ENCODE results near the gene IZUMO2. TPM values are rescaled to one million over a fixed set of nuclear protein-coding genes. Genes with fewer than 3 reads are reported as not detected.

The IZUMO2 gene
- total RNA-seq, 2 donors from 2014 or later, result 1.1 TPM; not detected in 1

DNA sequence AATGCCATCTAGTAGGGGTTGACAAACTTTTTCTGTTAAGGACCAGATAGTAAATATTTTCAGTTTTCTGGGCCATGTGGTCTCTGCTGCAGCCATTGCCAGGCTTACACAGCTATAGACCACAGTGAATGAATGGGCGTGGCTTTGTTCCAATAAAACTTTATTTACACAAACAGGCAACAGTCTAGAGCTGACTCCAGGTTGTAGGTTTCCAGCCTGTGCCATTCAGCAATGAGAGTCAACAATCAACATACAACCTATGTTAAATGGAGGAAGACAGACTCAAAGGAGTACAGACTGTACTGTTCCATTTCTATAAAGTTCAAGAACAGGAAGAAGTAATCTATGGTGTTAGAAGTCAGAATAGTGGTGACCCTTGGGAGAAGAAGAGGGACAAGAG is 15.2 kb upstream of the IZUMO2 start:
- TF ChIP-seq POLR2AphosphoS5 (IDR thresholded peaks at IDR 0.05) (peak; percentile 78), POLR2A (IDR thresholded peaks at IDR 0.05) (no peak)
- no peaks in the 10 kb centered on the region for H3K36me3 ChIP-seq
- H3K4me1 ChIP-seq (replicated peaks), result no peaks in the 10 kb centered on the region
- H3K9me3 ChIP-seq, result no peaks in the 10 kb centered on the region
- peak overlapping the region in 1 of 2 donors; percentile 53 for H3K27ac ChIP-seq
- H3K4me3 ChIP-seq, result no peak overlapping the region
- WGBS, result 38% methylated on average over 1 of the region's 1 CpG
- no peaks in the 10 kb centered on the region for H3K27me3 ChIP-seq (replicated peaks; ENCODE audit: insufficient read depth)
- peak; percentile 30 for DNase-seq (ENCODE audit: low spot score)
- intact Hi-C loops (cut with DNase I), result no loop called here

DNA sequence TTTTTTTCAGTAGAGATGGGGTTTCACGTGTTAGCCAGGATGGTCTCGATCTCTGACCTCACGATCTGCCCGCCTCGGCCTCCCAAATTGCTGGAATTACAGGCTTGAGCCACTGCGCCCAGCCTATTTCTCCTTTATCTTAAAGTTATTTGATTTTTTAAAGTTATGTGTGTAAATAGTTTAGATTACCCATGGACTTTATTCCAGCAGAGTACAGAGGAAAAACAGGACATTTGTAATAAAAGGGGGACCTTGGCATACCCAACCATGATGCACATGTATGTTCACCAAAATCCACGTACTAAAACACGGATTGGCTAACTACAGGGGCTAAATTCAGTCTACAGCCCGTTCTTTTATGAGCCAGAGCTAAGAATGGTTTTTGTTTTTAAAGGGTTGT is 13.7 kb upstream of the IZUMO2 start:
- TF ChIP-seq POLR2AphosphoS5 (IDR thresholded peaks at IDR 0.05) (no peak), POLR2A (IDR thresholded peaks at IDR 0.05) (no peak)
- TF ChIP-seq, protein P1, sequence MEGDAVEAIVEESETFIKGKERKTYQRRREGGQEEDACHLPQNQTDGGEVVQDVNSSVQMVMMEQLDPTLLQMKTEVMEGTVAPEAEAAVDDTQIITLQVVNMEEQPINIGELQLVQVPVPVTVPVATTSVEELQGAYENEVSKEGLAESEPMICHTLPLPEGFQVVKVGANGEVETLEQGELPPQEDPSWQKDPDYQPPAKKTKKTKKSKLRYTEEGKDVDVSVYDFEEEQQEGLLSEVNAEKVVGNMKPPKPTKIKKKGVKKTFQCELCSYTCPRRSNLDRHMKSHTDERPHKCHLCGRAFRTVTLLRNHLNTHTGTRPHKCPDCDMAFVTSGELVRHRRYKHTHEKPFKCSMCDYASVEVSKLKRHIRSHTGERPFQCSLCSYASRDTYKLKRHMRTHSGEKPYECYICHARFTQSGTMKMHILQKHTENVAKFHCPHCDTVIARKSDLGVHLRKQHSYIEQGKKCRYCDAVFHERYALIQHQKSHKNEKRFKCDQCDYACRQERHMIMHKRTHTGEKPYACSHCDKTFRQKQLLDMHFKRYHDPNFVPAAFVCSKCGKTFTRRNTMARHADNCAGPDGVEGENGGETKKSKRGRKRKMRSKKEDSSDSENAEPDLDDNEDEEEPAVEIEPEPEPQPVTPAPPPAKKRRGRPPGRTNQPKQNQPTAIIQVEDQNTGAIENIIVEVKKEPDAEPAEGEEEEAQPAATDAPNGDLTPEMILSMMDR (IDR thresholded peaks at IDR 0.05), result no peak
- WGBS, result 87% methylated on average over 9 of the region's 9 CpGs

DNA sequence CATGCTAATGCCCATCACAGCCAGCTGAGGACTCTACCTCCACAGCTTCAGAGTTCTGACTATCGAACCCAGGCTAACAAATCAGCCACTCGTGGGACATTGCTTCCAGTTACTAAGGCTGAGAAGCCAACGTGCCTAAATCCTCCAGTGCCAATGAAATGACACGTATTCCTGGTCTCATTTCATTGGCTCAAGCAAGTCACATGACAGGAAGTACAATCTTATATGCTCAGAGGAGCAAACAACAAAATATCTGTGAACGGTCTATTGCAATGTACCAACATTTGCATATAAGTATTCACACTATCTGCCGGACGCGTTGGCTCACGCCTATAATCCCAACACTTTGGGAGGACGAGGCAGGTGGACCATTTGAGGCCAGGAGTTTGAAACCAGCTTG is 12.8 kb upstream of the IZUMO2 start:
- no peaks in the 10 kb centered on the region for H3K4me1 ChIP-seq (replicated peaks)
- no peaks in the 10 kb centered on the region for H3K9me3 ChIP-seq
- H3K27ac ChIP-seq, result no peak overlapping the region
- intact Hi-C loops (cut with DNase I), result no loop called here
- TF ChIP-seq POLR2A (IDR thresholded peaks at IDR 0.05), result no peak
- TF ChIP-seq POLR2AphosphoS5 (IDR thresholded peaks at IDR 0.05), result no peak
- TF ChIP-seq, protein P1 (IDR thresholded peaks at IDR 0.05), result no peak
- H3K4me3 ChIP-seq, result no peak overlapping the region
- 80% methylated on average over 10 of the region's 10 CpGs for WGBS
- H3K36me3 ChIP-seq, result no peaks in the 10 kb centered on the region
- no peak for DNase-seq (ENCODE audit: low spot score)
- H3K27me3 ChIP-seq (replicated peaks; ENCODE audit: insufficient read depth), result no peaks in the 10 kb centered on the region

More for the DNA sequence above, 13.7 kb upstream of the IZUMO2 start:
- intact Hi-C loops (cut with DNase I), result no loop called here
- no peaks in the 10 kb centered on the region for H3K4me1 ChIP-seq (replicated peaks)
- H3K27me3 ChIP-seq (replicated peaks; ENCODE audit: insufficient read depth), result no peaks in the 10 kb centered on the region
- no peaks in the 10 kb centered on the region for H3K36me3 ChIP-seq
- H3K27ac ChIP-seq, result no peak overlapping the region
- no peak overlapping the region for H3K4me3 ChIP-seq
- no peak for DNase-seq (ENCODE audit: low spot score)
- no peaks in the 10 kb centered on the region for H3K9me3 ChIP-seq

DNA sequence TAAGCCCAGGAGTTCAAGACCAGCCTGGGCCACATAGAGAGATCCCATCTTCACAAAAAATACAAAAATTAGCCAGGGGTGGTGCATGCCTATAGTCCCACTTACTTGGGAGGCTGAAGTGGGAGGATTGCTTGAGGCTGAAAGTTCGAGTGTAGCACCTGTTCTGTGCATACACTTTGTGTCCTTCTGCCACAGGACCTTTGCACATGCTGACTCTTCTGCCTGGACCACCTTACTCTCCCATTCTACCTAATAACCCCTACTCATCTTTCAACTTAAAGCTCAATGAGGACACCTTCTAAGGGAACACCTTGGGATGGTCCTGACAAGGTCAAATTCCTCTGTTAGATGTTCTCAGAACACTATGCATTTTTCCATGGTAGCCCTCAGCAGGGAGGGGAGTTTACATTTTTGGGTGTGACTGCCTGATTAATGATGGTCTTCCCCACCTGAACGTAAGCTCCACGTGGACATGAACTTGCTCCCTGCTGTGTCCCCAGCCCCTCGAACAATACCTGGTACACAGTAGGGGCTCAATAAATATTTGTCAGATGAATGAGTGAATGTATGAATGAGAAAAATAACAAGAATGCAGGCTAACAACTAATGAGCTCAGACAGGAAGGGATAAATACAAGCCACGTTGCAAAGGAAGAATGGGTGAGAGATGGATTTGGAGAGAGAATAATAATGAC is 11.2 kb upstream of the IZUMO2 start:
- 46% methylated on average over 5 of the region's 5 CpGs for whole genome bisulfite sequencing
- Histone ChIP-seq H3K36me3 (no peaks in the 10 kb centered on the region), H3K4me1 (replicated peaks) (no peaks in the 10 kb centered on the region), H3K27me3 (replicated peaks; ENCODE audit: insufficient read depth) (no peaks in the 10 kb centered on the region), H3K9me3 (no peaks in the 10 kb centered on the region), H3K4me3 (no peak overlapping the region), H3K27ac (no peak overlapping the region)
- intact Hi-C loops (cut with DNase I), result no loop called here
- DNase-seq (ENCODE audit: low spot score), result no peak
- no peak for TF ChIP-seq POLR2A (IDR thresholded peaks at IDR 0.05)
- TF ChIP-seq, protein P1 (IDR thresholded peaks at IDR 0.05), result no peak
- TF ChIP-seq POLR2AphosphoS5 (IDR thresholded peaks at IDR 0.05), result no peak

DNA sequence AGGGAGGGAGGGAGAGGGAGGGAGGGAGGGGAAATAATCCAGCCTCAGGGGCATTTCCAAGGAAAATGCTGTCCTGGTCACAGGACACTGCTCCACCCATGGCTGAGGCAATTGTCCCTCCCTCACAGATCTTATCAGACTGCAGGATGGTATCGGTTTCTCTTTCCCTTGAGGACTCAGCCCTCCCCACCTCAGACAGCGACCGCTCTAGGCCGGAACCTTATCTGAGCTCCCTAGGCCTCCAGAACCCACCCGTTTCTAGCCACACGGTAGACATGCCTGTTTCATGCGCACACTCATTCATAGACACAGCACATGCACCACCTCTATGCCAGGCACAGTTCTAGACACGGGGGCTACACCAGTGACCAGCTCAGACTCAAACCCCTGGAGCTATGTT is 10.0 kb upstream of the IZUMO2 start:
- H3K36me3 ChIP-seq, result no peaks in the 10 kb centered on the region

More for the DNA sequence above, 10.0 kb upstream of the IZUMO2 start:
- Histone ChIP-seq H3K4me3 (no peak overlapping the region), H3K4me1 (replicated peaks) (no peaks in the 10 kb centered on the region), H3K27ac (no peak overlapping the region), H3K27me3 (replicated peaks; ENCODE audit: insufficient read depth) (no peaks in the 10 kb centered on the region), H3K9me3 (no peaks in the 10 kb centered on the region)
- intact Hi-C loops (cut with DNase I), result no loop called here
- TF ChIP-seq POLR2A (IDR thresholded peaks at IDR 0.05), result no peak
- TF ChIP-seq, protein P1 (IDR thresholded peaks at IDR 0.05), result no peak
- peak; percentile 45 for TF ChIP-seq POLR2AphosphoS5 (IDR thresholded peaks at IDR 0.05)
- DNase-seq (ENCODE audit: low spot score), result peak; percentile 25
- WGBS, result 48% methylated on average over 8 of the region's 8 CpGs
